ENCODE results near the gene USP19. TPM values are rescaled to one million over a fixed set of nuclear protein-coding genes. Genes with fewer than 3 reads are reported as not detected.

The USP19 gene
- total RNA-seq, 4 donors from 2014 or later: 42.9 to 96.0 (median 61.8) TPM

DNA sequence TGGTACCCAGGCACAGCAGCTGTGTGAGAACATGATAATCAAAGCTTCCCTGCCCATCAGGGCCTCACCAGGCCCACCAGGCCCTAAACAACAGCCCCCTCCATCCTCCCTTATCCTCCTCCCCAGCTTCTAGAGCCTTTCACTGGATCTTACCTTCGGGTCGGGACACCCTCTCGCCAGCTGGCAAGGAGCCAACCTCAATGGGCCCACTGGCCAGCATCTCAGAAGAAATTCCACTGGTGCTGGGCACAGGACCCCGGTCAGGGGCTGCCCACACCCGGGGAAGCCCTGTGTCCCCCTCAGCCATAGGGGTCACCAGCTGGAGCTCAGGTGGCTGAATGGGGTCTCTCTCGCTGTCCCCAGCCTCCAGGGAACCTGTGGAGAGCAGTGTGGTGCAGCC, 9.3 kb downstream of the USP19 start:
- peaks cover 0 to 85% (median 0%) of the 10 kb centered on the region in 3 donors for H3K36me3 ChIP-seq

DNA sequence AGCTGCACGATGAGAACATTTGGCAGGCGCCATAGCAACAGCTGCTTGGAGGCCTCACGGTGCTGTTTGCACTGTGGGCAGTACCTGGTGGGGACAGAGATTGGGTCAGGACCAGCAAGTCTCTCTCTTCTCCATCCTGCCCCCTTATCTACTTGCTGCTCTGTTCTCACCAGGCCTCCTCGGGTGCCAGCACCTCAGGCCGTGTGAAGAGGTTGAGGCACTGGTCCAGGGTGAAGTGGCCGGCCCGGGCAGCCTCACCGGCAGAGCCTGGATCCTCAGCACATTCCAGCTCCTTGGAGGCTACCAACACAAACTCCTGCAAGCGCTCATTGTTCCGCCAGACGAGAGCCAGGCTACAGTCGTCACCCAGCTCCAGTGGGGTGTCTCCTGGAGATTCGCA, 9.8 kb downstream of the USP19 start:
- Histone ChIP-seq H3K27ac (no peak overlapping the region), H3K36me3 (peaks cover 0 to 79% (median 0%) of the 10 kb centered on the region in 3 donors), H3K4me3 (no peak overlapping the region), H3K27me3 (no peaks in the 10 kb centered on the region), H3K9me3 (no peaks in the 10 kb centered on the region), H3K4me1 (peaks cover 0 to 11% (median 2%) of the 10 kb centered on the region in 4 donors)
- TF ChIP-seq POLR2A (IDR thresholded peaks at IDR 0.05): no peak
- TF ChIP-seq, protein P1, sequence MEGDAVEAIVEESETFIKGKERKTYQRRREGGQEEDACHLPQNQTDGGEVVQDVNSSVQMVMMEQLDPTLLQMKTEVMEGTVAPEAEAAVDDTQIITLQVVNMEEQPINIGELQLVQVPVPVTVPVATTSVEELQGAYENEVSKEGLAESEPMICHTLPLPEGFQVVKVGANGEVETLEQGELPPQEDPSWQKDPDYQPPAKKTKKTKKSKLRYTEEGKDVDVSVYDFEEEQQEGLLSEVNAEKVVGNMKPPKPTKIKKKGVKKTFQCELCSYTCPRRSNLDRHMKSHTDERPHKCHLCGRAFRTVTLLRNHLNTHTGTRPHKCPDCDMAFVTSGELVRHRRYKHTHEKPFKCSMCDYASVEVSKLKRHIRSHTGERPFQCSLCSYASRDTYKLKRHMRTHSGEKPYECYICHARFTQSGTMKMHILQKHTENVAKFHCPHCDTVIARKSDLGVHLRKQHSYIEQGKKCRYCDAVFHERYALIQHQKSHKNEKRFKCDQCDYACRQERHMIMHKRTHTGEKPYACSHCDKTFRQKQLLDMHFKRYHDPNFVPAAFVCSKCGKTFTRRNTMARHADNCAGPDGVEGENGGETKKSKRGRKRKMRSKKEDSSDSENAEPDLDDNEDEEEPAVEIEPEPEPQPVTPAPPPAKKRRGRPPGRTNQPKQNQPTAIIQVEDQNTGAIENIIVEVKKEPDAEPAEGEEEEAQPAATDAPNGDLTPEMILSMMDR (IDR thresholded peaks at IDR 0.05): no peak
- DNase-seq: no peak

More for the DNA sequence above, 9.3 kb downstream of the USP19 start:
- H3K9me3 ChIP-seq: no peaks in the 10 kb centered on the region
- no peak for DNase-seq
- H3K4me3 ChIP-seq: no peak overlapping the region
- TF ChIP-seq, protein P1 (IDR thresholded peaks at IDR 0.05): no peak
- no peak for TF ChIP-seq POLR2A (IDR thresholded peaks at IDR 0.05)
- no peak overlapping the region for H3K27ac ChIP-seq
- H3K27me3 ChIP-seq: no peaks in the 10 kb centered on the region
- H3K4me1 ChIP-seq: peaks cover 0 to 9% (median 2%) of the 10 kb centered on the region in 4 donors

DNA sequence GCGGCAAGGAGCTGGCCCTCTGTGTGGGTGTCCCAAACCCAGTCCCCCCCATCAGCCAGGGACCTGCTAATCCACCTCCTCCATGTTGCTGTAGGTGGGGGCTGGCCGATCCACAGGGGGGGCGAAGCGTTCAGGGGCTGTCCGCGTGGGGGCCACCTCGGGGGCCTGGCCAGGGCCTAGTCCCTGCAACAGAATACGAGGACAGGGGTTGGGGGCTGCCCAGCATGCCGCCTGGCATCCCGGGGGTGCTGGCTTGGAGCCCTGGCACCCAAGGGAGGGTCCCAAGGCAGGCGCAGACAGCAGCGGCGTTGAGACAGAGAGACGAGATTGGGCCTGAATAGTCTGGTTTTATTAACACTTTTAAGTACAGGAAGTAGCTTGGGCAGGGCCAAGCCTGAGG, 12.3 kb downstream of the USP19 start:
- H3K4me3 ChIP-seq: no peak overlapping the region
- DNase-seq: peak in 1 of 3 donors; percentile 54
- no peak for TF ChIP-seq POLR2A (IDR thresholded peaks at IDR 0.05)
- H3K27me3 ChIP-seq: no peaks in the 10 kb centered on the region
- peaks cover 4 to 25% (median 10%) of the 10 kb centered on the region in 4 donors for H3K4me1 ChIP-seq
- H3K36me3 ChIP-seq: peaks cover 0 to 55% (median 0%) of the 10 kb centered on the region in 3 donors
- H3K9me3 ChIP-seq: no peaks in the 10 kb centered on the region
- H3K27ac ChIP-seq: peak overlapping the region in 2 of 4 donors; percentile 7 to 73

DNA sequence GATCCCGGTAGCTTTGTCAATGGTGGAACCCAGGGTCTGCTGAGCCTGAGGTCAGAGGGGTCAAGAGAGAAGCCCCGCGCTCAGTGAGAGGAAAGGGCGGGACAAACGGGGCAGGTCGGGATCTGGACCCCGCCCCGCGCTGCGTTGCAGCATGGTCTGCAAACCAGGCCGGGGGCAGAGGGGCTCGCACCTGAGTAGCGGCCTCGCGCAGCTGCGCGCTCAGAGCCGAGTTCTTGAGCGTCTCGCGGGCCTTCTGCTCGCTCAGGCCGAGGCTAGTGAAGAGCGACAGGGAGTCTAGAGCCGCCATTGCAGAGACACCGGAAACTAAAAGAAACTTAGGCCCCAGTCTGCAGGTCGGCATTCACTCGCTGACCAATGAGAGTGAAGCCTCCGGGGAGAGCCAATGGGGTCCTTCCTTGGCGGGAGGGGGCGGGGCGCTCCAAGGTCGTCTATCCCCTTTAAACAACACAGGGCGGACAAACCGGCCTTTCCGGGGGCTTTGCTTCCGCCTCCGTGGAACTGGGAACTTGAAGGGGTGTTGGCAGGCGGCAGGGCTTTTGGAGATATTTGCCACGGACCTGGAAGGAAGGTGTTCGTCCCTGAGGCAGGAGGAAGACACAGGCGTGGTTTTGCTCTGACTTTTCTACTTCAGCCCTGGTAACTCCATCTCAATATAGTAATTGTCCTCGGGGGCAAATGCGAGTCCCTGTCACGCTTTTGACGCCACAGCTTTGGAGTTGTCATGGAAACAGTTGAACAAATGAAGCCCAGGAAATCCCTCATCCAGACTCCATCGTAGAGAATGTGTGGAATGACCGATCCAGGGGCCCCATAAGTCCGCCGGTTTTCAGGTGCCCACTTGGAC, 16.0 kb downstream of the USP19 start, which contains the start of gene QARS1:
Gene QARS1 (minus strand): TSS at position 331 of the 865 bp plus-strand sequence. CDS start 24 bp downstream, at position 307.
- Histone ChIP-seq H3K4me3 (peak within 1 kb of the TSS; percentile 84 to 96 (median 93)), H3K27me3 (no peaks in the 10 kb centered on the region), H3K27ac (peak within 1 kb of the TSS; percentile 82 to 90 (median 84)), H3K4me1 (peaks cover 4 to 29% (median 10%) of the 10 kb centered on the region in 4 donors), H3K36me3 (peaks cover 0 to 49% (median 0%) of the 10 kb centered on the region in 3 donors), H3K9me3 (no peaks in the 10 kb centered on the region)
- TF ChIP-seq, protein P1 (IDR thresholded peaks at IDR 0.05): no peak
- peak; percentile 55 to 75 for TF ChIP-seq POLR2A (IDR thresholded peaks at IDR 0.05)
- peak; percentile 92 to 97 (median 94) for DNase-seq

DNA sequence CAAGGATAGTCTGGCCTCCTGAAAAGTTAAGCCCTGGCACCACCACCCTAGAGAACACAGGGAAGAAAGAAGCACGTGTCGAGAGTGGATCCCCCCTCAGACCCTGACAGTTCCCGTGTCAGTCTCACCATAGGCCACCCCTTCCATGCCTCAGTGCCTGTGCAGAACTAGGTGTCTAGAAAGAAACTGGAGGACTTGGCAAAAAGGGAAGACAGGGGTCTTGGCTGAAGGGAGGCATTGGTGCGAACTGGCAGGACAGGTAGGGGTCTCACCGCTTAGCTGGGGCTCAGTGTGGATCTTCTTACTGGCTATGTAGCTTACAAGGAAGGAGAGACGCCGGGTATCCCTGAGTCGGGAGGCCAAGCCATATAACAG, 16.6 kb downstream of the USP19 start:
- TF ChIP-seq, protein P1 (IDR thresholded peaks at IDR 0.05): no peak
- no peak for TF ChIP-seq POLR2A (IDR thresholded peaks at IDR 0.05)
- H3K27me3 ChIP-seq: no peaks in the 10 kb centered on the region
- H3K4me1 ChIP-seq: peaks cover 4 to 29% (median 10%) of the 10 kb centered on the region in 4 donors
- peak overlapping the region; percentile 84 to 96 (median 93) for H3K4me3 ChIP-seq
- no peaks in the 10 kb centered on the region for H3K9me3 ChIP-seq
- DNase-seq: no peak
- peaks cover 0 to 49% (median 0%) of the 10 kb centered on the region in 3 donors for H3K36me3 ChIP-seq
- peak overlapping the region; percentile 82 to 90 (median 84) for H3K27ac ChIP-seq
